ENCODE results near the gene ANGEL2. TPM values are rescaled to one million over a fixed set of nuclear protein-coding genes. Genes with fewer than 3 reads are reported as not detected.

The ANGEL2 gene, protein sequence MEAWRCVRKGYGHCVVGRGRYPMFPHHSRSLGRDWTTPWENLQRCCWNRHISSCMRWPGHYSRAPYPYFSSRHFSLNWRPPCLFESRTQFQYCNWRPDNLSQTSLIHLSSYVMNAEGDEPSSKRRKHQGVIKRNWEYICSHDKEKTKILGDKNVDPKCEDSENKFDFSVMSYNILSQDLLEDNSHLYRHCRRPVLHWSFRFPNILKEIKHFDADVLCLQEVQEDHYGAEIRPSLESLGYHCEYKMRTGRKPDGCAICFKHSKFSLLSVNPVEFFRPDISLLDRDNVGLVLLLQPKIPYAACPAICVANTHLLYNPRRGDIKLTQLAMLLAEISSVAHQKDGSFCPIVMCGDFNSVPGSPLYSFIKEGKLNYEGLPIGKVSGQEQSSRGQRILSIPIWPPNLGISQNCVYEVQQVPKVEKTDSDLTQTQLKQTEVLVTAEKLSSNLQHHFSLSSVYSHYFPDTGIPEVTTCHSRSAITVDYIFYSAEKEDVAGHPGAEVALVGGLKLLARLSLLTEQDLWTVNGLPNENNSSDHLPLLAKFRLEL
- 10 to 100 TPM; 18.7 to 47.3 (median 30.1) TPM for total RNA-seq
- polyA plus RNA-seq, result 10 to 100 TPM; 17.7 to 23.9 (median 20.1) TPM
- long read RNA-seq, donor 1, result 0 reads
- long read RNA-seq, donor 2, partial matches to known transcripts, result 5 of 5 reads
- long read RNA-seq, donor 2, other reads (novel, unspliced or antisense), result 0 of 5 reads
- long read RNA-seq, donor 3, result 0 reads
- long read RNA-seq, donor 4, partial matches to known transcripts, result 2 of 5 reads
- long read RNA-seq, donor 4, other reads (novel, unspliced or antisense), result 3 of 5 reads
- long read RNA-seq, donor 5, full-length matches to known transcripts, result 5 of 24 reads
- long read RNA-seq, donor 5, partial matches to known transcripts, result 2 of 24 reads
- long read RNA-seq, donor 5, other reads (novel, unspliced or antisense), result 17 of 24 reads
- long read RNA-seq, donor 6, full-length matches to known transcripts, result 2 of 6 reads
- long read RNA-seq, donor 6, partial matches to known transcripts, result 0 of 6 reads
- long read RNA-seq, donor 6, other reads (novel, unspliced or antisense), result 4 of 6 reads
- long read RNA-seq, donor 7, partial matches to known transcripts, result 0 of 1 reads
- long read RNA-seq, donor 7, other reads (novel, unspliced or antisense), result 0 of 1 reads
- long read RNA-seq, donor 8, full-length matches to known transcripts, result 3 of 3 reads
- long read RNA-seq, donor 8, partial matches to known transcripts, result 0 of 3 reads
- long read RNA-seq, donor 8, other reads (novel, unspliced or antisense), result 0 of 3 reads
- long read RNA-seq, donor 9, result 0 reads
- long read RNA-seq, donor 10, partial matches to known transcripts, result 18 of 18 reads
- long read RNA-seq, donor 10, other reads (novel, unspliced or antisense), result 0 of 18 reads

DNA sequence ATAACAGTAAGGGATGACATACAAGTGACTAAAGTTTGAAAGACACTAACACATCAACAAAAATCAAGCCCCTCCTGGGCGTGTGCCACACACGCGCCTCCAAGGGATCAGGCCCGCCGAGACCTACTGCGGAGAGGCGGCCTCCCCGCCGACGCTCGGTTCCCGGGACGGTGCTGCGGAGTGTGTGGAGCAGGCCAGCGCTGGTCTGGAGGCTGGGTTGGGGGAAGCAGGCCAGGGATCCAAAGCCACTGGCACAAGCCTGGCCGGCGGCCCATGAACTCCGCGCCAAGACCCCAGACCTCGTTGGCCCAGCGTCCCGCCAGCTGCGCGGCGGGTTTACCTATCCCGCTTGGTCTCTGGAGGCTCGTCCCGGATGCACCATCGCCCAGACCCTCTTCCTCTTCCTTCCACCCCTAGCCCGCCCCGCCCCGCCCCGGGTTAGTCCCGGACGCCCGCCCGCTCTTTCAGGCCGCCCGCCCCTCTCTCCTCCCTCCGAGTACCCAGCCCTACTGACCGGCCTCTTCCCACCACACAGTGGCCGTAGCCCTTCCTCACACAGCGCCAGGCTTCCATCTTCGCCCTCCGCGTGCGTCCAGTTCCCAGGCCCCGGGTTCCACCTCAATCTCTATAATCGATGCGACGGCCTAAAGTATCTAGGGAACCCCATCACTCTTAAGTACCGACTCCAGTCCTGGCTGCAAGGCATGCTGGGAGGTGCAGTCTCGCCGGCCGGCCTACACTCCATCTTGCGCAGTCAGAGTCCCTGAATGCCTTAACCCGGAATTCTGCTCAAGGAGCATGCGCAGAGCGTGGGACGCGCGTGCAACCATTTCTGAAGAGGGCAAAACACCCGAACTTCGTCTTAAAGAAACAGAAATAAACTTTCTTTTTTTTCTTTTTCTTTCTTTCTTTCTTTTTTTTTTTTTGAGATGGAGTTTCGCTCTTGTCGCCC, at the start of gene ANGEL2:
ANGEL2 (minus strand) TSS at position 769 of the 952 bp plus-strand sequence; CDS start at position 573, 196 bp downstream.
- Histone ChIP-seq H3K4me3 (peak within 1 kb of the TSS; percentile 52 to 98 (median 85)), H3K36me3 (replicated peaks in 1 of 2) (peaks cover 0 to 8% of the 10 kb centered on the region in 2 donors), H3K9me3 (replicated peaks in 1 of 3) (no peaks in the 10 kb centered on the region), H3K4me1 (replicated peaks in 1 of 2) (peaks cover 6 to 23% of the 10 kb centered on the region in 2 donors), H3K27me3 (no peaks in the 10 kb centered on the region), H3K27ac (peak within 1 kb of the TSS; percentile 56 to 96 (median 88))
- peak in 1 of 2 donors; percentile 73 for TF ChIP-seq POLR2A (IDR thresholded peaks at IDR 0.05)
- TF ChIP-seq, protein P1, sequence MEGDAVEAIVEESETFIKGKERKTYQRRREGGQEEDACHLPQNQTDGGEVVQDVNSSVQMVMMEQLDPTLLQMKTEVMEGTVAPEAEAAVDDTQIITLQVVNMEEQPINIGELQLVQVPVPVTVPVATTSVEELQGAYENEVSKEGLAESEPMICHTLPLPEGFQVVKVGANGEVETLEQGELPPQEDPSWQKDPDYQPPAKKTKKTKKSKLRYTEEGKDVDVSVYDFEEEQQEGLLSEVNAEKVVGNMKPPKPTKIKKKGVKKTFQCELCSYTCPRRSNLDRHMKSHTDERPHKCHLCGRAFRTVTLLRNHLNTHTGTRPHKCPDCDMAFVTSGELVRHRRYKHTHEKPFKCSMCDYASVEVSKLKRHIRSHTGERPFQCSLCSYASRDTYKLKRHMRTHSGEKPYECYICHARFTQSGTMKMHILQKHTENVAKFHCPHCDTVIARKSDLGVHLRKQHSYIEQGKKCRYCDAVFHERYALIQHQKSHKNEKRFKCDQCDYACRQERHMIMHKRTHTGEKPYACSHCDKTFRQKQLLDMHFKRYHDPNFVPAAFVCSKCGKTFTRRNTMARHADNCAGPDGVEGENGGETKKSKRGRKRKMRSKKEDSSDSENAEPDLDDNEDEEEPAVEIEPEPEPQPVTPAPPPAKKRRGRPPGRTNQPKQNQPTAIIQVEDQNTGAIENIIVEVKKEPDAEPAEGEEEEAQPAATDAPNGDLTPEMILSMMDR (IDR thresholded peaks at IDR 0.05), result no peak
- intact Hi-C loops (cut with DNase I), result no loop called here
- peak; percentile 95 to 99 (median 97) for DNase-seq
- WGBS, 4 donors, result 0 to 1% (median 0%) methylated on average over 33 to 66 of the region's 66 CpGs

DNA sequence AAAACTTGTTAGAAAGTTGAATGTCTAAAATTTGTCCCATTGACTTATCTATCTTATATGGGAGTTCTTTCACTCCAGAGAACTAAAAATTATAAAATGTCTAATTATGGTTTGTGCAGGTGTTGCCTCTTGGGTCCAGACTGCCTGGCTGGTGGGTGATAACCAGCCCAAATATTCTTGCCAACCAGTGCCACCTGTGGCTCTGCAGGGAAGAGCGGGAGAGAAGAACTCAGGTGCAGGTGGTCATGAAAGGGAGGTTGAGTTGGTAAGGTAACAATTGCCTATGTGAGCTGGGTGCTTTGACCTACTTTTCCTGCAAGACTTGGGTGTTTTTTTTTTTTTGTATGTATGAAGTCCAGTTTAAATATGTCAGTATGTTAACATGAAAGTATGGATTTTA, 45.6 kb upstream of the ANGEL2 start:
- WGBS, 4 donors, result 95 to 100% (median 98%) methylated on average over 1 of the region's 1 CpG
- Histone ChIP-seq H3K4me3 (no peak overlapping the region), H3K27me3 (no peaks in the 10 kb centered on the region), H3K27ac (no peak overlapping the region), H3K4me1 (replicated peaks in 1 of 2) (peaks cover 11 to 19% of the 10 kb centered on the region in 2 donors), H3K36me3 (replicated peaks in 1 of 2) (no peaks in the 10 kb centered on the region), H3K9me3 (replicated peaks in 1 of 3) (no peaks in the 10 kb centered on the region)
- no peak for DNase-seq
- intact Hi-C loops (cut with DNase I), result no loop called here
- no peak for TF ChIP-seq POLR2A (IDR thresholded peaks at IDR 0.05)
- TF ChIP-seq, protein P1 (IDR thresholded peaks at IDR 0.05), result no peak

DNA sequence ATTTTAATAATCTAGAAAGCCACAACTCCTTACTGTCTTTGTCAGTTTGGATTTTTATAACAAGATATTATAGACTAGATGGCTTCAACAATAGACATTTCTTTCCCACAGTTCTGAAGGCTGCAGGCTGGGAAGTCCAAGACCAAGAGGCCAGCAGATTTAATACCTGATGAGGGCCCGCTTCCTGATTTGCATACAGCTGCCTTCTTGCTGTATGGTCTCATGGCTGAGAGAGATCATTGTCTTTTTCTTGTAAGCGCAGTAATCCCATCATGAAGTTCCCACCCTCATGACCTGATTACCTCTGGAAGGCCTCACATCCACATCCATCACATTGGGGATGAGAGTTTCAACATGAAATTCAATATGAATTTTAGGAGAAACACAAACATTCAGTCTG, 45.2 kb upstream of the ANGEL2 start:
- Histone ChIP-seq H3K36me3 (replicated peaks in 1 of 2) (no peaks in the 10 kb centered on the region), H3K27me3 (no peaks in the 10 kb centered on the region), H3K9me3 (replicated peaks in 1 of 3) (no peaks in the 10 kb centered on the region), H3K4me3 (no peak overlapping the region), H3K27ac (no peak overlapping the region), H3K4me1 (replicated peaks in 1 of 2) (peaks cover 11 to 19% of the 10 kb centered on the region in 2 donors)
- DNase-seq, result no peak
- WGBS, 4 donors, result 85 to 100% (median 94%) methylated on average over 2 of the region's 2 CpGs
- TF ChIP-seq POLR2A (IDR thresholded peaks at IDR 0.05), result no peak
- TF ChIP-seq, protein P1 (IDR thresholded peaks at IDR 0.05), result no peak
- intact Hi-C loops (cut with DNase I), result no loop called here

Measured in adrenal gland (tissue), 19 donors.